ENCODE data around the gene RBM39.

Gene RBM39

DNA sequence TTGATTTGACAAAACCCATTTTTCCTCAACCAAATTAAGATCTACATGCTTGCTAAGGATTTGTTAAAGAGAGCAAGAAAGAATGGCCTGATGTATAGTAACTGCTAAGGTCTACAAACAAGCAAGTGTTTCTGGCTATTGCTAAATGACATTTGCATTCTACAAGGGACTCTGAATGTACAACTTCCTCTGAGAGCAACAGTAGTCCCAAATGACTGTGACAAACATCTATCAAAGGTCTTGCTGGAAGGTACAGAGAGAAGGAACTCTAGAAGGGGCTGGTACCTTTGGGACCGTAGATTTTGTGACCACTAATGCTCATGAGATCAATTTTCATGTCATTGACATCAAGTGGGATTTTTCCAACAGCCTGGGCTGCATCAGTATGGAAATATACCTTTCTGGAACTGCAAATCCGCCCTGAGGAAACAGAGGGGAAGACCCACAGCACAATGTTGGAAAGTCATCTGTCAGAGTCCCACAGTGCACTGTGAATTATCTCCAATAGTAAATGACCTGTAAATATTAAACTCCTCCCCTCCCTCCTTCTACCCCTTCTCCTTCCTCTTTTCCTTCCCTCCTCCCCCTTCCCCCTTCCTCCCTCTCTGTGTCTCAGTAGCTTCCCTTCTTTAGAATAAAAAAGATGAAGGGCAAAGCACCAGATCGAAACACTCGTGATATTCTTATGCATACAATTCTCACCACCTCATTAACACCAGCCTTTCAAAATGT lies 61.4 kb downstream of the RBM39 start:
- no peak for DNase-seq (ENCODE audit: low read depth in 3 of 3, low spot score in 1 of 3)

DNA sequence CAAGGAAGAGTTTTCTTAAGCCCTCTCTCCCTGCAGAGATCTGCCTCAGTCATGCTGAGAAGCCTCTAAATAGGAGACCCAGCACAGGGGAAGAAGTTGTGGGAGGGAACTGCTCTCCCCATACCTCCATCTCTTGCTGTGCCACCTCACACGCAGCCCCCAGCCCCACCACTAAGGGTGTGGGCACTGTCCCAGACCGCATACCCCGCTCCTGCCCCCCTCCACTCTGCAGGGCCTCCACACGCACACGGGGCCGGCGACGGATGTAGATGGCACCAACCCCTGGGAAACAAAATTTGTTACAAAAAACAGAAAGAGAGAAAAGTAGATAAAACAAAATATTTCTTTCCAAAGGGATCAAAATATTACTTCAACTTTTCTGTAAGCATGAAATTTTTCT lies 67.1 kb downstream of the RBM39 start:
- DNase-seq (ENCODE audit: low read depth in 3 of 3, low spot score in 1 of 3): no peak

DNA sequence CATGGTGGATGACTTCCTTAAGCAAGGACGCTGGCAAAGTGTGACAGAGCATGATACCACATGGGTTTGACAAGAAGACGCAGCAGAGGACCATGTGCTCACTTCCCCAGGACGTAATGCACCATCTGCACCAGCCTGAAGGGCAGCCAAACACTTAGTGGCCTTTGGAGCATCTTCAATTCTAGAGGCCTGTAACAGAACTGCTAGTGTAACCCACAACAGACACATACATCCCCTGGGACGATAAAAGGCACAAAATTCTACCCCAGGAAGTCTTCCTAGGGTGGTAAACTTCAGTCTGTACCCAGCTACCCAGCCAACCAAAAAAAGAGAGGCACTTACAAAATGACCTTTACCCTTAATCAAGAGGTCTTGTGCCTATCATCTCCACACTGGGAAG lies 68.2 kb downstream of the RBM39 start:
- DNase-seq (ENCODE audit: low read depth in 3 of 3, low spot score in 1 of 3): no peak

DNA sequence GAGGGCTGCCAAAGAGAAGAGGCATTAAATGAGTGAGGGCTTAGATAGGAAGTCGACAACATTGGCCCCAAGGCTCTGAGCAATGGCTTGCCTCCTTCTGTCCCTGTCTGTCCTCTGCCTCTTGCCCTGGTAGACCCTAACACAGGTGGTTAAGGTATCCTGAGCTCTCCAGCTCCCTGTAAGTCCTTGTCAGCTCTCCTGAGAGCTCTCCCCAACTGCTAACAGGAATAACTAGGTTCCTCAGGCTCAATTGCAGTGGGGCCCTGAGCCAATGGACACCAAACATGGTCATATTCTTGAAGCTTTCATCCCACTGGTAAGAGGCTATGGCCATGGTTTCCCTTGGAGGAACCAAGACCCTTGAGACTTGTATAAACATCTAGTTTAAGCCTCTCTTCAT lies 72.4 kb downstream of the RBM39 start:
- no peak for DNase-seq (ENCODE audit: low read depth in 3 of 3, low spot score in 1 of 3)

DNA sequence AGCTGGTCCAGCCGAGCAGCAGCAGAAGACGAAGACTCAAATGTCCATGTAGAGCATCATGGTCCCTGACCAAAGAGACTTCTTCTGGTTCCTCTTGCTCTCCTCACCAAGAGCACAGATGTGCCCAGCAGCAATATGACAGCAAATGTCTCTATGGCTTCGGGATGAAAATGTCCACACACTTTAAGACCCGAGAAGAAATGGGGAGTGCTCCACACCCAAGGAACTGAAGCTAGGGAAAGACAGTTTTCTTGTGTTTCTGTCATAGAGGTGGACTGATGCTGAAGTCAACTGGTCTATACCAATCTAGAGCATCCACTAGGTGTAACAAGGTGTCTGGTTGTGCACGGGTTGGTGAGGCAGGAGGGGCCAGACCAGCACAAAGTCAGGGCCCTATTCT lies 72.8 kb downstream of the RBM39 start:
- no peak for DNase-seq (ENCODE audit: low read depth in 3 of 3, low spot score in 1 of 3)

DNA sequence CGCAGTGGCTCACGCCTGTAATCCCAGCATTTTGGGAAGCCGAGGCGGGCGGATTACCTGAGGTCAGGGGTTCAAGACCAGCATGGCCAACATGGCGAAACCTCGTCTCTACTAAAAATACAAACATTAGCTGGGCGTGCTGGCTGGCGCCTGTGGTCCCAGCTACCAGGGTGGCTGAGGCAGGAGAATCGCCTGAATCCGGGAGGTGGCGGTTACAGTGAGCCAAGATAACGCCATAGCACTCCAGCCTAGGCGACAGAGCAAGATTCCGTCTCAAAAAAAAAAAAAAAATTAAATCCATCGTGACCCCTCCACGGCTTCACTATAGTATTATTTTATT lies 76.1 kb downstream of the RBM39 start:
- no peak for DNase-seq (ENCODE audit: low read depth in 3 of 3, low spot score in 1 of 3)

DNA sequence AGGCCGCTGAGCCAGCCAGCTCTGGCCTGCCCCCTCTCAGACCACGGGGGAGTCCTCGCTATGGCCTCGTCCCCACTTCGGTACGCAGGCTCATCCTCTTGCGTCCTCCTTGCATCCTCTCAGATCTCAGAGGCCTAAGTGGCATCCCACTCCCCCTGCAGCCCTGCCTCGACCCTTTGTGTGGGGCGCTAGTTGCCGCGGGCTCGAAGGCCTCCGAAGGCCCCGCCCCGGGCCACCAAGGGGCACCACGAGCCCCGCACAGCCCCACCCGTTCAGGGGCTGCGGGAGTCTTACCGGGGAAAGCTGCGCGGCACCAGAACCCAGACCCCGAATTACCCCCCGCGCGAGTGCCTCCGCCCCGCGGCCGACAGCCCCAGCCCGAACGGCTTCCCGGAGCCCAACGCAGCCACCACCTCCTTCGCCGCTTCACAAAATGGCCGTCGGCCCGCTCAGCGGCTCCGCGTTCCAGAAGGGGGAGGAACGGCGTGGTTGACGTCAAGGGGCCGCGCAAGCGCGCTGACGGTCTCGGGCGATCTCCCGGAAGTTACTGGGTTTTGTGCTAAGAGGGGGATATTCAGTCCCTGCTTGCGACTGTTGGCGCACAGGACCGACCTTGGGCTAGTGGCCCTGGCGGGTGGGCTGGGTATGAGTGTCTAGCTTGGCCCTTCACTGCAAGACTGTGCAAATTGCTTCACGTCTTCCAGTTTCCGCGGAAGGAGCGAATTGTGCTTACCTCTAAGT lies 77.4 kb downstream of the RBM39 start, which contains the start of the genes CPNE1 and RBM12:
Gene CPNE1, minus strand, starts transcription at position 435 of the 741 bp plus-strand sequence. CDS start 31,977 bp downstream, outside the sequence.
Gene RBM12, minus strand, starts transcription at position 435 of the 741 bp plus-strand sequence. CDS start 9,578 bp downstream, outside the sequence.
- DNase-seq (ENCODE audit: low read depth in 3 of 3, low spot score in 1 of 3): peak; percentile 81 to 89 (median 83)

DNA sequence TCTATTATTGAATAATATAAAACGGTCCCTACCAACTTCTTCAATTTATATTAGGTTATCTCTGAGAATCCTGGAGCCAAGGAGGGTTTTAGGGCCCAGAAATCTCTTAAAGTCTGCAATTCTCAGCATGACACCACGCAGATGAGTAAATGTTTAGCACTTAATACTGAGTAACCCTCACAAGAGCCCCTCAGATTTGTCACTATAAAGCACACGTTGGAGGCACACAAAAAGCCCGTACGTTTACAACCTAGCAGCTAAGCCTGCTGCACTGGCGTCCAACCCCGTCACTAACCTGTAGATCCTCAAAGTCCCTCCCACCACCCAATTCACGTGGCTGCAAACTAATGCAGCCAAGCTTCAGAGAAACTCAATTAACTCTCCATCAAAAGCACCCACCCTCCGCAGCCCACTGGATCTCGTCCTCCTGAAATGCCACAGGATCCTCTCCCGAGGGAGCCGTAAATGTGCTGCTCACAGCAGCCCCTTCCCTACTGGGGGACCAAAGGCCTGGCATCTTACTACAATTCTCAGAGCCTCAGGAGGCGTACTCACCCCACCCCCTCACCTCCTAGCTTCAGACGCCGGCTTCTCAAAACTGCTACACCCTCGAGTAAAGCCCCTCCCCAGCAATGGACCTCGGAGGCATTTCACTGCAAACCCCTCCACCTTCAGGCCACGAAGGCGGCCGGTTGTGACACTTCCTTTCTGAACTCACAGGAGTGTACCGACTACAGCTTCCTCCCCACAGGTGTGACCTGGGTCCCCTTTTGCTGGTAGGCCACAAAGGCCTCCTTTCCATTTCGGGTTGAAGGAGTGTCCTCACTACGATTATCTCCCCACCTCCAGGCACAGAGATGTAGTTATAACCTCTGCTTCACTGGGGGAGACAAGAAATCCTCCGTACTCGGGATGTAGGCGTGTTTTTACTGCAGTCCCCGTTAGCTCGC lies 78.3 kb downstream of the RBM39 start:
- DNase-seq (ENCODE audit: low read depth in 3 of 3, low spot score in 1 of 3): peak; percentile 8 to 35 (median 24)

DNA sequence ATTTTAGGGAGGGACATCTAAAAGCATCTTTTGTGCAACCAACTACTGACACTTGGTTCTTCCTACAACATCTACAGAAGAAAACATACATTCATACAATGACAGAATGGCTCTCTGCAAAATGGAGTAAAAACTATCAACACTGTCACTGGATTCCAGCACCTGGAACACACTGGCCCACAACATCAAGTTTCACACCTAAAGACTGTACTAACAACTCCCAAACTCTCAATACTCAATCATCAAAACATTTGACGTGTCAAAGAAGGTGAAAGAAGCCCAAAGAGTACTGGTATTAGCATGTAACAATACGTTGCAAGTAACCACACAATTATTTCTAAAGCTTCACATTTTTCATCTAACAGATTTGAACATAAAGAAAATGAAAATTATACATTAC lies 79.5 kb downstream of the RBM39 start:
- DNase-seq (ENCODE audit: low read depth in 3 of 3, low spot score in 1 of 3): no peak

DNA sequence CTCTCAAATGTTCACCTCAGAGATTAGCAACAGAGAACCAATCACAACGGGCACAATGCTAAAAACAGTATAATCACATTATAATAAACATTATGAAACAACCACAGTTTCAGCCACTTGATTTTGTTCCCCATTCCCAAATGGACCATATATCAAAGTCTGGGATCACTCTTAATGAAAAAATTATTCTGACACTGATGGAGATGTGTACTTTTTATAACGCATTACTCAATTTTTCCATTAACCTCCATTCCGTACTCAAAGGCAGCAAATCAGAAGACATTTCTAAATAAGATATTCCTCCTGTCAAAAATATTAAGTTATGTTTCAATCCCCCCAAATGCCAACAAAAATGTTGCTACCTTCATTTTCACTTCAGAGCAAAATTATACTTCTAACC lies 80.2 kb downstream of the RBM39 start:
- no peak for DNase-seq (ENCODE audit: low read depth in 3 of 3, low spot score in 1 of 3)

DNA sequence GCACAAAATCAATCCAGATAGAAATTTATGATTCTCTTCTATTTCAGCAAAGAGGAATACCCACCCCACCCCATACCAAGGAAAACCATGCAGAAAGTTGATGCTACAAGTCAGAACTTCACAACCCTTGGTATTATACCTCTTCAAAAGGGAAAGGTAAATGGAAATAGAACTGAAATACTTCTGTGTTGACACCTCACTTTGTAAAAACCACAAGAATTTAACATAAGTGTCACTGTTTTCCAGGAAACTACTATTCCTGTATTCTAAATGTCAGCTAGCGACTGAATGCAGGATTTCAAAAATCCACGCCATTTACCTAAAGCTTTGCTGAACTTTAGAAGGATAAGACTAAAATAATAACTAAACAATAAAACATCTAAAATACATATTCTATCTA lies 81.0 kb downstream of the RBM39 start:
- DNase-seq (ENCODE audit: low read depth in 3 of 3, low spot score in 1 of 3): no peak

DNA sequence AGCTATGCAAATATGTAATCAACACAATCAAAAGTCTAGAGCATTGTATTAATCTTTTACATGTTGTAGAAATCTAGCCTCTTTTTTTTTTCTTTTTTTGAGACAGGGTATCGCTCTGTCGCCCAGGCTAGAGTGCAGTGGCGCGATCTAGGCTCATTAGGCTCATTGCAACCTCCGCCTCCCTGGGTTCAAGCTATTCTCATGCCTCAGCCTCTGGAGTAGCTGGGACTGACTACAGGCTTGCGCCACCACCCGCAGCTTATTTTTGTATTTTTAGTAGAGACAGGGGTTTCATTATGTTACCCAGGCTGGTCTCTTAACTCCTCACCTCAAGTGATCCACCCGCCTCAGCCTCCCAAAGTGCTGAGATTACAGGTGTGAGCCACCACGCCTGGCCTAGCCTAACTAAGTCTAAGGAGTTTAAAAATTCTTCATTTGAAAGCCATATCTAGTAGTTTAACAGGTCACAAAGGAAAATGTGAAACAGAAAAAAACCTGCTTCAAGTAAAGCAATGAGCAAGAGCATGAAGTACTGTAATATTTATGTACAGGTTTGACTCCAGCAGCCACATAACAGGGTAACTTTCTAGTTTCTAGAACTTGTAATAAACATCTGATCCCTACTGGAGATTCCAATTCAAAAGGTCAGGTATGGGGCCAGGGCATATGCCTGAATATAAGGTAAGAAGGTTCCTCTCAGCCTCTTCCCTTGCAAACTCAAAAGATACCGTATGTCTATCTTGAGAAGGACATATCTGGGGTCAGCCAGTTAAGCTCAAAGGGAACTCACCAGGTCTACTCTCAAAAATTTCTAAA lies 81.7 kb downstream of the RBM39 start:
- DNase-seq (ENCODE audit: low read depth in 3 of 3, low spot score in 1 of 3): peak in 1 of 3 donors; percentile 10

DNA sequence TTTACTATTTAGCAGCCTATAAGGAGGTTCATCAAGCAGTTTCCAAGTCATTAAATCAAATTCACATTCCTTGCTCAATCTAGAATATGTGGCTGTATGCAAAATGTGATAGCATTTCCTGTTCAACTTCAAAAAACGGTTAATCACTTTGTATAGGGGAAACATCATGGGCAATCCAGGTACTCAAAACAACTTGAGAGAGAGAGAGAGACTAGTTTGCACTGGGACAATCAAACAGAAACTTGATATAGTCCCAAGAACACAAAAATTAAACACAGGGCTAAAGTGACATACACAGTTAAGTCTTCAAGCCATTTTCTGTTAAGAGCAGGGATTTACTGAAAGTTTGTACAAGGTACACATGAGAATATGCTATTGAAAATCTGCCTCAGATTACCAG lies 84.8 kb downstream of the RBM39 start:
- no peak for DNase-seq (ENCODE audit: low read depth in 3 of 3, low spot score in 1 of 3)

DNA sequence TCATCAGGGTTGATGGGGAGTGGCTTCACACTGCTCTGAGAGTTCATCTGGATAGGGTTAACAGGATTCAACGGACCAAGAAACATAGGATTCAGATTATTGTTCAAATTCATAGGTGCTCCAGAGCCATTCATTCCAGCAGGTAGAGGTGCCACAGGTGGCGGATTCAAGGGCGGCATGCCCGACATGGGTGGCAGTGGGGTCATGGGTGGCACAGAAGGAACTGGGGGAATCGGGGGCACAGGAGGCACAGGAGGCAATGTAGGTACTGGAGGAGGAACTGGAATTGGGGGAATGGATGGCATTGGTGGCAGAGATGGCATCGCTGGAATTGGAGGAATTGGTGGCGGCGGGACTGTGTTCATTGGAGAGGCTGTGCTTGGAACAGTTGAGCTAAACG lies 87.6 kb downstream of the RBM39 start:
- no peak for DNase-seq (ENCODE audit: low read depth in 3 of 3, low spot score in 1 of 3)

DNA sequence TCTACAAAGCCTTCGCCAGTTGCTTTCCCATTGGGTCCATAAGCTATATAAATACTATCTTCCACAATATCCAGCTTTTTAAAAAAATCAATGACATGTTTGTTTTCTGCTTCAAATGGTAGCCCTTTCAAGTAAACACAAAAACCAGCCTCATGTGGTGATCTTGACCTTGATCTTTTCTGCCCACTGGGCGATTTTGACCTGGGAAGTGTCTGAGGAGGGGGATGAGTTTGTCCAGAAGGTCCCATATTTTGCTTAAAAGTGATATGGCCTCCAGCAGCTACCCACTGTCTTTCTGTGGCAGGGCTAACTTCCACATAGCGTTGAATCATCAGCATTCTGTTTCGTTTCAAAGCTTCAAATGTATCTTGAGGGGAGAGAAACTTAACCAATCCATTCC lies 88.2 kb downstream of the RBM39 start:
- no peak for DNase-seq (ENCODE audit: low read depth in 3 of 3, low spot score in 1 of 3)

Data from stimulated activated CD4-positive, alpha-beta T cell treated with anti-CD3 and anti-CD28 coated beads, TNF-alpha, amount 100 ng/mL, for 1 hour (primary cell).